ENCODE data around the gene HSD3B2. TPM values are rescaled to one million over a fixed set of nuclear protein-coding genes. Genes with fewer than 3 reads are reported as not detected.
"Not testable (repeated sequence)": the region's sequence is repeated elsewhere in the genome, so short reads cannot be mapped to it uniquely, and the experiment has no call there.

The HSD3B2 gene
- polyA plus RNA-seq (2013, experiment 1 of 2; ENCODE audit: insufficient read length) = not detected
- not detected for polyA plus RNA-seq (2013, experiment 2 of 2; ENCODE audit: insufficient read length)

DNA sequence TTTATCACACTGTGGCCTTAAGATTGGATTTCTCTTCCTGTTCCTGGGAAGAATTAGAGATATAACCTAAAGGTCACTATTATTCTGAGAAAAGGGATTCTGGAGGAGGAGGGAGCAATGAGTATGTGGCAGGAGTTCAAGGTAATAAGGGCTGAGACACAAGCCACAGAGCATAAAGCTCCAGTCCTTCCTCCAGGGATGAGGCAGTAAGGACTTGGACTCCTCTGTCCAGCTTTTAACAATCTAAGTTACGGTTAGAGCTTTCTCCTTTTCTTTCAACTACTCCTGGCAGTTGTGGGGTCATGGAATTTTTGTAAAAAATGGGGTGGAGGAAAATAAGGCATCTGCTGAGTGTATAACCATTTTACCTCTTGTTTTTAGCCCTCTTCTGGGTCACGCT lies at the start of gene HSD3B2:
Gene HSD3B2, plus strand, starts transcription at position 201 of the 400 bp plus-strand sequence. CDS start 270 bp downstream, outside the sequence.
- no peak for DNase-seq

DNA sequence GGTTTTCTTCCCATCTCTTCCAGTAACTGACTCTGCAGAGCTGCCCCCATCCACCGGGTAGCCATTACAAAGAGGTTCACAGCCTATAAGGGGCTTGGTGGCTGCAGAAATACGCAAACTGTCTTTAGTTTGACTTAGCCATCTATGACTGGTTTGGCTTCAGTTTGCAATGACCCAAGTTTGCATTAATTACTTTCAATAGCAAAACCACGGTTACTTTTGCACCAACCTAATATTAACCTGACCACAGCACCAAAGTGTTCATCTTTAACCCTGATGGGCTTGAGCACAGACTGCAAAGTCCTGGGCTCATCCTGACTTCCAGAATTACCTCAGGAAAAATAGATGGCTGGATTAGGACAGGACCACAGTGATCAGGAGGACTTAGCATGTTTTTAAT lies 48.5 kb upstream of the HSD3B2 start:
- DNase-seq = no peak

DNA sequence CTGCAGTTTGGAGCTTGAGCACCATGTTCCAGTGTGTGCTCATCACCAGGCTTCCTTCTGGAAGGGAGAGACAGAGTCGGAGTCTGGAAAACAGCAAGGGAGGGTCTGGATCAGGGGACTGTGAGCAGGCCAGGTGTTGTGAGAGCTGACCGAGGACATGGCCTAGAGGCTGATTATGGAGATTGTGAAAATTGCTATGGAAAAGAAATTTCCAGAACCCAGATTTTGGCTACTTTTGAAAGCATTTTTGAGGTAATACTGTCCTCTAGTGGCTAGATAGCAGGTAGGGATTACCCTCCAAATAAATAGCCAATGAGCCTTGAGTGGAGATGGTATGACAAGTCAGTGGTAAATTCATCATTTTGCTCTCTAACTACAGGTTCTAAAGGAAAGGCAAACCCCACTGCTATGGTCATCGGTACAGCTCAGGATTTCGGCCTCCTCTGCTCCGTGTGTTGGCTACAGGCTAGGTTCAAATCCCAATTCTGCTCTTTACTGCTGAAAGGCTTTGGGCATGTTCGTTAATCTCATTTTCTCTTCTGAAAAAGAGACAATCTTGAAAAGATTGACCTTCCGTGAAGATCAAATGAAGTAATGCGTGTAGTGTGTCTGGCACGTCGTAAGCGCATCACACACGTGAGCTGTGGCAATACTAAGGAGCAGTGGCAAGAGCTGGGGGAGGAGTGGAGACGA lies 47.4 kb upstream of the HSD3B2 start:
- peak; percentile 54 for DNase-seq

DNA sequence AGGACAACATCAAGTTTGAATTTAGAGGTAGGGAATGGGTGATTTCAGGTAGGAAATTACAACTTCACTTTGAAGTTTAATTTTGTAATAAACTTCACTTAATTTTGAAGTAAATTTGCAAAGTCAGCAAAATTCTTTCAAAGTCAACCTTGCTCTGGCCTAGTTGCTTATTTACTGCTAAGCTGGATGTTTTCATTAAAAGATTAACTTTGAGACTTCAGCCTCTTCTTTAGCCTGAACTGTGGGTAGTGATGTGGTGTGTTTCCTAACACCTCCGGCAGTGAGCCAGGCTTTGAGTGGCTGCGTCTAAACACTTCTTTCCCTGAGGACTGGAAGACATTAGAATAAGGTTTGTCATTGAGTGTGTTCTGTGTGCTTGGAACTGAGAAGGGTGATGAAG lies 46.4 kb upstream of the HSD3B2 start, which contains the start of gene HAO2:
Gene HAO2, plus strand, starts transcription at position 232 of the 400 bp plus-strand sequence. CDS start 12,301 bp downstream, outside the sequence.
- no peak for DNase-seq

DNA sequence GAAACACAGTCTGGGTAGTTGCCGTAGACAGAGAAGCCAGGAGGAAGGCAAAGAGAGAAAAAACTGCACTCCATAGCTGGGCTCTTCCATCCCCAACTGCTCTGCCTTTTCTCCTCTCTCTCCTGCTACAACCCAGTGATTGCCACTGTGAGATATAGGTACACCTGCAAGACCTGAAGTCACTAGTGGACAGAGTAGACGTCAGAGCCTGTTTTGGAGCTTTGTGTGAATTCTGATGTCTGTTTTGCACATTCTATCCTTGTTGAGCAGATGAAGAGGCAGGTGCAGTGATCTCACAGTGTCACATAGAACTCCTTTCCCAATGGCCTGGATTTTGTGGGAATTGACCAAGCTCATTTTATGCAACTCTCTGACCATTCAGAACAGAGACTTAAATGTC lies 44.2 kb upstream of the HSD3B2 start:
- DNase-seq = no peak

DNA sequence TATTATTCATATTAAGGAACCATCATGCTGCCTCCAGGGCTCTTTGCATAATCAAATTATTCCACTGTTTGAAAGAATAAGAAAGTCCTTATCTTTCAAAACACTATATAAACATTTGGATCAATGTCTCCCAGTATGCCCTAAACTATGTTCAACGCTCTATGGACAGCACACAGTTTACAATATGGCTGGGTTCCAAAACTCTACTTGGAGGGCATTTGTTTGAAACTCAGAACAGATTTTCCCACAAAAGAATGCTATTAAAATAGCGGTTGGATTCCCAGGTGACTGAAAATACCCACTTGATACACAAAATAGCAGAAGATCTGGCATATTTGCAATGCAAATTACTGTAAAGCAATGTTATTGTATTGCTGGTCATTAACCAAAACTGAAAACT lies 43.1 kb upstream of the HSD3B2 start:
- no peak for DNase-seq

DNA sequence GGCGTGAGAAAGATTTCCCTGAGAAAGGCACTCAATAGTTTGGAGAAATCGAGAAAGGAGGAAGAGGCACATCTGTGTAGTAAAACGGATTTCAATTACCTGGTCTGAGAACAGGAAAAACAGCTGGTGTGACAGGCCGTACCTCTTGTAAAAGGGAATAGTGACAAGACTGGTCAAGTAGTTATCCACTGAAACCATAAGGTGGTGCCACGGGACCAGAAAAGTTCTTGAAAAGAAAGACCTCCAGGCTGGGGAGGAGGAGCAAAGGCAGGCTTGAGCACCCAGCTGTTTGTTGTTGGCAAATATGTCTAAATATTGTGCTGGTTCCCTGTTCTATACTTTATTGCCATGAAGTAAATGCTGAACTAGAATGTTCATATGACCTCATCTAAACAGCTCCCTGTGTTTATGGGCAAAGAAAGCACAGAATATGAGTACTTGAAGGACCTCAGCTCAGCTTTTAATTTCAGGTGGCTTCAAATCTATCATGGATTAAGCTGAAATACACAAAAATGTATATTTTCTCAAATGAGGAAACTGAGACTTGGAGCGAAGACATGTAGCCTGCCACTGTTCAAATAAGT lies 42.4 kb upstream of the HSD3B2 start:
- peak; percentile 25 for DNase-seq

DNA sequence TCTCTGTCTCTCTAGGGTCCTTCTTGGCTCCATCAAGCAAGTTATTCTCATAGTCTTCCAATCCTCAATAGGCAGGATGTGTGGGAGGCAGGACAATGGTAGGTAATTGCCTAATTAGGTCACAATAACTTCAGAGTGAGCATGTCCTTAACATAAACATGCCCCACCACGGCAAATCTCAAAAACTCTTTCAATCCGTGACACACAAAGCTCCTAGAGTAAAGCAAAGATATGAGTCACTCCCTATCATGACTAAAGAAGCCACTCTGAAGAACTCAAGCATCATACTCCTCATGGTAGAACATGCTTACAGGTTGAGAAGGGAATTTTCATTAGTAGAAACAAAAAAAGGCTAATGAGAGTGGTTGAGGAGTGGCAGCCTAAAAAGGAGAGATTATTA lies 41.5 kb upstream of the HSD3B2 start:
- DNase-seq = peak; percentile 54

DNA sequence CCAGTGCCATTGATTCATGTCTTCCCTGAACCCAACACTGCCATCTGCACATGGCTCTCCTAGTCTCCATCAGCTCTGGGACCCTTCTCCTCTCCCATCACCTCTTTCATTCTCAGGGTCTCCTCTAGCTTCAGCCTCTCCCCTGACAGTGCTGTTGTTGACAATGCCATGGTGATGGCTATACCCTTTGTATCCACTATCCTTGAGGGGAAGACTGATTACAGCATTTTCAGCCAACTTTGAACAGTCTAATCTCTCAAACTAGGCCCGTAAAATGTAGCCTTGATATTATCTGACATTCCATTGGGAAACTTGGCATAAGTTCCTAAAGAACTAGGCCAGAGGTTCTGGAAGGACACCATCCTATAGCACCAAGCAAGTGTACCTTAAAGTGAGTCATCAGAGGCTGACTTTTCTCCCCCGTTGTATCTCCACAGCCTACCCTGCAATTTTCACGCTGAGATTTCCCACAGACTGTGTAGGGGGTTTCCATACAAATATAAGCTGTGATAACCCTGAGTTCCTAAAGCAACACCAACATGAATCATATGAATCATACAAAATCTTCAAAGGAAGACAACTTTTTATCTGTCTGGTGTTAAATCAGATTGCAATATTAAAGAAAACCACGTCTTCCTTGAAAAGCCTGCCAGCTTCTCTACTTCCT lies 40.6 kb upstream of the HSD3B2 start:
- DNase-seq = no peak

DNA sequence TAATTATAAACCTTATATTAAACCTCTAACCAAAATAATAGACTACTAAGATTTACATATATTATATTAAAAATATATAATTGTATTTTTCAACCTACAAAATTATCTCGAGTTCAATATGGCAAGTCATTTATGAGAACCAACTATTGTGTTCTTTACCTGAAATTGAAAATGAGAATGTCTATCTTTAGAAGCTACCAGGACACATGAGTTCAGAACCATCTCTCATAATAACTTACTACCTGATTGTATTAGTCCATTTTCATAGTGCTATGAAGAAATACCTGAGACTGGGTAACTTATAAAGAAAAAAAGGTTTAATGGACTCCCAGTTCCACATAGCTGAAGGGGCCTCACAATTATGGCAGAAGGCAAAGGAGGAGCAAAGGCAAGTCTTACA lies 39.6 kb upstream of the HSD3B2 start:
- no peak for DNase-seq

DNA sequence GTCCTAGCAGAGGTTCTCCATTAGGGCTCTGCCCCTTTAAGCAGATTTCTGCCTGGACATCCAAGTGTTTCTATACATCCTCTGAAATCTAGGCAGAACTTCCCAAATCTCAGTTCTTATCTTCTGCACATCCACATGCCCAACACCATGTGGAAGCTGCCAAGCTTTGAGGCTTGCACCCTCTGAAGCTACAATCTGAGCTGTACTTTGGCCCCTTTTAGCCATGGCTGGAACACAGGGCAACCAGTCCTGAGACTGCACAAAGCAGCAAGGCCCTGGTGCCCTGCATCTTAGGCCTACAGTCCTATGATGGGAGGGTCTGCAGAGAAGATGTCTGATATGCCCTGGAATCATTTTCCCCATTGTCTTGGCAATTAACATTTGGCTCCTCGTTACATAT lies 38.4 kb upstream of the HSD3B2 start:
- no peak for DNase-seq

DNA sequence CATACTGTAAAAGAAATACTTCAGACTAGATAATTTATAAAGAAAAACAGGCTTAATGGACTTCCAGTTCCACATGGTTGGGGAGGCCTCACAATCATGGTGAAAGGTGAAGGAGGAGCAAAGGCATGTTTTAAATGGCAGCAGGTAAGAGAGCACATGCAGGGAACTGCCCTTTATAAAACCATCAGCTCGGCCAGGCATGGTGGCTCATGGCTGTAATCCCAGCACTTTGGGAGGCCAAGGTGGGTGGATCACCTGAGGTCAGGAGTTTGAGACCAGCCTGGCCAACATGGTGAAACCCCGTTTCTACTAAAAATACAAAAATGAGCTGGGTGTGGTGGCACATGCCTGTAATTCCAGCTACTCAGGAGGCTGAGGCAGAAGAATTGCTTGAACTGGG lies 37.4 kb upstream of the HSD3B2 start:
- not testable (repeated sequence) for DNase-seq

DNA sequence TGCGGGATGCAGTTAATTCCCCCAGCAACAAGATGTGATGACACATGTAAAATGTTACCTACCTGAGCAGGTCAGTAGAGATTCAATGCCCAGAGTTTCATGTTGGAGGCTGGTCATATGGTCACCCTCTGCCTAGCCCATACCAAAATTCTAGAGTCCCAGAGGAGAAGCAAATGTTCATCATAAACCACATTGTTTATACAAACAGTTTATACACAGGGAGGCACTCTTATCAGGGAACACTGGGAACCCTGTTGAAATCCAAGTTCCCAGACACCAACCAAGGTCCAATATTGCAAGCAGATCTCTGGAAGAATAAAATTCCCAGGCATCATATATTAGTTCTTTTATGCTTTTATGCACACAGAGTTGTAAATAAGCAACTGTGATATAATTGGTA lies 35.8 kb upstream of the HSD3B2 start:
- no peak for DNase-seq

DNA sequence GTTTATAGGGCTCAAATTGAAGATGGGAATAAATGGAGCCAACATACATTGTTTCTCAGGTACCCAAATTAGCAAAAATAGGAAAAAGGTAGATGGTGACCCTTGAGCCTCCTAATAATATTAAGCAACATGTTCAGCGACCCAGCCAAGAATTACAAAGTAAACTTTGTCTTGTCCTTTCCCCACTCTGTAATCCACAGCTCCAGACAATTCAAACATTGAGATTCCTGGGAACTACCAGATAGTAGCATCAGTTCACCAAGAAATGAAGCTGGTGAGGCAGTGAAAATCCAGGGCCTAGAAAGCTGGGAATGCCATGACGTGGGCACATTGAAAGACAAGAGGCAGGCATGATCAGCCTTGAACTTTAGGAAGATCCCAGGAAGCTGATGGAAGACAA lies 34.6 kb upstream of the HSD3B2 start:
- DNase-seq = no peak

DNA sequence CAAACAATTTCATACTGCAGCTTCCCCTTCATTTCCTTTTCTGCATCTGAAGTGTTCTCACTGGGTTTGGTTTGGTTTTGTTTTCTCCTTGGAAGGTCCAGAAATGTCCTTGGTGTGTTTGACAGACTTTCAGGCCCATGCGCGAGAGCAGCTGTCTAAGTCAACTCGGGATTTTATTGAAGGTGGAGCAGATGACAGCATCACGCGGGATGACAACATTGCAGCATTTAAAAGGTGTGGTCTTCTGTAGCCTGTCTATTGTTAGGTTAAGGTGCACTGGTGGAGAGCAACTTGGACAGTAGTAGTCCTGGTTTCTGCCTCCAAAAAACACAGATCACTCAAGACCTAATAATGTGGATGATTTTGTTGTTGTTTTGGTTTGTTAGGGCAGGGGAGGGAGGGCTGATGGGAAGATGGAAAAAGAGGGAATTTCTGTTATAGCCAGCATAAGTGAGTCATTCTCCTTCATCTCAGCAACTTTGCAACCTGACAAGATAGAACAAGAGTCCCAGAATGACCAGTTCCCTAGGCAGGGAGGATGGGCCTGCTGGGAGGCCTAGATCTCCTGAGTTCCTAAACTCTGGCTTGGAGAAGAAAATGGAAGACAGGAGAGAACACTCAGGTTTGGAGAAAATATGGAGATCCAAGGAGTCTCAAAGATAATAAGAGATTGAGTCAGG lies 33.8 kb upstream of the HSD3B2 start:
- no peak for DNase-seq

DNA sequence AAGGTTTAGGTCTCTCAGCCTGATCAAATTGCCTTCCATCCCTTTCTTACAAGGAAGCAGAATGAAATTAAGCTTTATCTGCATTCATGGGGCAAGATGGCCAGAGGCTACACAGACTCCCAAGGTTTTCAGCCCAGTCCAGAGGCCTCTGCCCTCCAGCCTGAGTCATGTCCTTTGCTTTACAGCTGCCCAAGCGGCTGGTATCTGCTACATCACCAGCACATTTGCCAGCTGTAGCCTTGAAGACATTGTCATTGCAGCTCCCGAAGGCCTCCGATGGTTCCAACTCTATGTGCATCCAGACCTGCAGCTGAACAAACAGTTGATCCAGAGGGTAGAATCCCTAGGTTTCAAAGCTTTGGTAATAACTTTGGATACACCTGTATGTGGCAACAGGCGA lies 30.4 kb upstream of the HSD3B2 start:
- no peak for DNase-seq

DNA sequence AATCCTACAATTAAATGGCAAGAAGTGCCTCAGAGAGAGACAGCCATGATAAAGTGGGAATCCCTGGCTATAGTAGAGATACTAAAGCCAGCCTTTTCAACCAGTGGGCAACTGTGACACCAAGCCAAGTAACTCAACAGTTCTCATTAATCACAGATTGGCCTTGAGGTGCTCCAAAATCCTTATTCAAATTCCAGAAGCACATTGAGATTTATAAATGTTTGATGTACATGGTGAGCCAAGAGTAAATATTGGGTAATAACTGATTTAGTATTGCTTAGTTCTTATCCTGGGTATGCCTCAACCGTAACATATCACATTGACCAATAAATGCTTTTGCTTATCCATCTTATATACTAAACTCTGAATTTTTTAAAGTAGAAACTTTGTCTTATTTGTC lies 29.3 kb upstream of the HSD3B2 start:
- no peak for DNase-seq

DNA sequence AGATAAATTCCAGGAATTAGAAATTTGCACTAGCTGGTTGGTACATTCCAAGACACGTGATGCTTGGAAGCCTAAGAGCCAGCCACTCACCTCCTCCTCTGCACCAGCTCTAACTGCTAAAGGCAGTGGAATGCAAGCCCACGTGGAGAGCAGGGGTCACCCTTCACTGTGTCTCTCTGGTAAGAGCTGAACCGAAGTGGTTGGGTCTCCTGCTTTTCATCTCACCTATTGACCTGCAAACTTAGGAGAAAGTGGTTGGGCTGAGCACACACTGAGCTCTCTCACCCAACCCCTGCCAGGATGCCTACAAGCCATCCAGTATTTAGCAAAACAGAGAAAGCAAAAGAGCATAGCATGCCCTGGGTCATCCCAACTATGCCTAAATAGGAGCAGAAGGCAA lies 27.1 kb upstream of the HSD3B2 start:
- no peak for DNase-seq

DNA sequence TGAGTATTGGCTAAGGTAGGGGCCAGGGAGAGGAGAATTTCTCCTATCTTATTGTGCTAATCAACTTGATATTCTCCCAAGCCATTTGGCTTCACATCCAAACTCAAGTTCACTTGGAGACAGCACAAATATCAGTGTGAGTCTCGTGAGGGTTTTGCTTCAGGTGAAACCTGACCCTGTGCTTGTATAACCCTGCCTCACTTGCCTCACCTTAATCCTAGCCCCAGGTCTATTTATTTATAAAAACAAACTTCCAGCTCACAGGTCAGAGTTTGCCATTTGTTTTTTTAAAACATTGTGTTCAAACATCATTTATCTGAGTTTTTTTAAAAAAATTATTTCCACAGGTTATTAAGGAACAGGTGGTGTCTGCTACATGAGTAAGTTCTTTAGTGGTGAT lies 26.5 kb upstream of the HSD3B2 start:
- no peak for DNase-seq

DNA sequence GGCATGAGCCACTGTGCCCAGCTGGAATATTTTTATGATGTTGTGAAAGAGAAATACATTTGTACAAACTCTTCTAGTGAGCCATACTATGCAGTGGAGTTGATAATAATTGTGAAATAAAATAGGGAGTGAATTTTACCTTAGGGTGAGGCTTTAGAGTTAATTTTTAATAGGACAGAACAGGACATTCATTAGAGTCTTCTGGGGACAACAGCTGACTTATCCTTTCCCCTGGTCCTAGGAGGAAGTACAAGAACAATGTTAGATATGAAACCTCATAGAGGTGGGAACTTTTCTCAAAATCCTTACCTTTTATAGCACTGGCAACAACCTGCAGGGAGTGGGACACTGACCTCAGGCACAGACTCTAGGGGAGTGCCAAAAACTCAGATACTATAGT lies 24.4 kb upstream of the HSD3B2 start:
- DNase-seq = no peak

DNA sequence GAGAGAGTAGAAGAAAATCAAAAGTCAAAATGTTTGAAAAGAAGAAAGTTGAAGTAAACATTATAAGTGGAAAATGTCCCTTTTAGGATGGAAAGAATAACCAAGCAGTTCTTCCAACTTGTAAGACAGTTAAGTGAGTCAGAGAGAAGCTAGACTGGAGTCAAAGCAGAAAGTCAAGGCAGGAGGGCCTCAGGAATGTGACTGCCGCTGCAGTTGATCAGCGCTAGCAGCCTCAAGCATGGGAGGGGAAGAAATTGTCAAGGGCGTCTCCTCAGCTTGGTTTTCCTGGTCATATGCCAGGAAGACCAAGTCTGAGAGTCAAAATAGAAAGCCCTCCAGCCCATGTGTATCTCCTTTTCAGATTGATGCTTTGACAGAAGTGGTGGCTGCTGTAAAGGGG lies 23.2 kb upstream of the HSD3B2 start:
- DNase-seq = peak; percentile 4

DNA sequence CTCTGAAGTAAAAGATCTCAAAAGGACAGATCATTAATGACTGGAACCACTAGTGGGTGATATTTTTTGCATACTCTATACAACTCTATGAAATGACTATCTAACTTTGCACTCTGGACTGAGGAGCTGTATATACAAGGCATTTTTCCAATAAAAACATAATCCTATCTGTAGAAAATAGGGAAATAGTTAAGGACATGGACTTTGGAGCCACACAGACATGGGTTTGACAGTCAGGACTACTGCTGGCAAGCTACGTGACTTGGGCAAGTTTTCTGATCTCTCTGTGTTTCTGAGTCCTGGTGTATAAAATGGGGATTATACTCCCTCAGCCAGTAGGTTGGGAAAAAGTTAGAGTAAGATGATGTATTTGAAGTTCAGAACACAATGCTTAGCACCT lies 20.9 kb upstream of the HSD3B2 start:
- DNase-seq = no peak

DNA sequence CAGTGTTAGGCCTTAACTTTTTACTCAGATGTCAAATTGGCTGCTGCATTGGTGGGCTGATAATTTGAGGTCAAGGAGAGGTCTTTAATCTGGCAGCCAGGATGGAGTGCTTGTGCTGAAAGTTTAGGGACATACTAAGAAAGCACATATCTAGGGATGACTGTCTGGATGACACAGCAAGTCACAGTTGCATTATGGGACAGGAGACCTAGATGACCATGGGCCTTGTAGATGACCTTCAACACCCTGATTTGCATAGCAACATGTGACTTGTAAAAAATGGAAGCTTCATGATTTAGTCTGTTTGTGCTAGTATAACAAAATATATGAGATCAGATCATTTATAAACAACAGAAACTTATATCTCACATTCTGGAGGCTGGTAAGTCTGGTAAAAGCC lies 18.0 kb upstream of the HSD3B2 start:
- no peak for DNase-seq

Data from fibroblast of skin of abdomen (primary cell).